Limb (tissue), 2 donors: Measurements from ENCODE around the gene AFTPH.

ENCODE experiments used
- DNase-seq, 2 donors: peaks; one replicate each; pipeline ENCODE4 v3.0.0-alpha.2; 2016; ENCODE audit errors: extremely low spot score in 2 of 2

Gene AFTPH

GRCh38 chr2:64538764-64539433, 14.8 kb downstream of the AFTPH start:
- no peak for DNase-seq

GRCh38 chr2:64540615-64541014, 16.5 kb downstream of the AFTPH start:
- DNase-seq, result no peak

GRCh38 chr2:64541547-64541946, 17.4 kb downstream of the AFTPH start:
- DNase-seq, result no peak

- DNase-seq, result no peak
These were observed 18.2 kb downstream of the AFTPH start for GRCh38 chr2:64542071-64543007.

- DNase-seq, result no peak
These were observed 19.0 kb downstream of the AFTPH start for GRCh38 chr2:64543008-64543697.

GRCh38 chr2:64548761-64549160, 24.6 kb downstream of the AFTPH start:
- no peak for DNase-seq

GRCh38 chr2:64550042-64550441, 25.9 kb downstream of the AFTPH start:
- no peak for DNase-seq

GRCh38 chr2:64551851-64552250, 27.7 kb downstream of the AFTPH start:
- DNase-seq, result no peak

- no peak for DNase-seq
These were observed 30.0 kb downstream of the AFTPH start for GRCh38 chr2:64554117-64554516.

- DNase-seq, result no peak
These were observed 34.4 kb downstream of the AFTPH start for GRCh38 chr2:64558445-64559081.

- DNase-seq, result no peak
These were observed 38.1 kb downstream of the AFTPH start for GRCh38 chr2:64562148-64562784.

- no peak for DNase-seq
These were observed 39.4 kb downstream of the AFTPH start for GRCh38 chr2:64563436-64563938.

GRCh38 chr2:64565949-64566710, 42.0 kb downstream of the AFTPH start:
- DNase-seq, result no peak

GRCh38 chr2:64567473-64567872, 43.3 kb downstream of the AFTPH start:
- DNase-seq, result no peak

- no peak for DNase-seq
These were observed 44.7 kb downstream of the AFTPH start for GRCh38 chr2:64568836-64569235.

- no peak for DNase-seq
These were observed 50.7 kb downstream of the AFTPH start for GRCh38 chr2:64574871-64575270.

- DNase-seq, result no peak
These were observed 56.9 kb downstream of the AFTPH start for GRCh38 chr2:64581018-64581417.

- DNase-seq, result no peak
These were observed 57.8 kb downstream of the AFTPH start for GRCh38 chr2:64581777-64582539.

GRCh38 chr2:64582774-64583340, 58.7 kb downstream of the AFTPH start:
- no peak for DNase-seq
